GM12801 (cell line): ENCODE measurements around the gene COL20A1.

ENCODE experiments used
- CTCF ChIP-seq: IDR thresholded peaks from one replicate; pipeline ENCODE4 v1.5.1; 2011; ENCODE audit warnings: control low read depth; ENCODE audit not compliant: insufficient read length; ENCODE audit errors: extremely low read depth

The COL20A1 gene

GRCh38 chr20:63252284-63252711 lies 40.7 kb upstream of the COL20A1 start:
- no peak for TF ChIP-seq CTCF

GRCh38 chr20:63253065-63253437 lies 39.9 kb upstream of the COL20A1 start:
- TF ChIP-seq CTCF, result no peak

GRCh38 chr20:63253438-63254231 lies 39.4 kb upstream of the COL20A1 start:
- TF ChIP-seq CTCF, result no peak

- no peak for TF ChIP-seq CTCF
These were observed 38.8 kb upstream of the COL20A1 start, which contains the start of gene NKAIN4 for GRCh38 chr20:63254232-63254605. TSS of gene NKAIN4 (minus strand) at chr20:63254463. CDS start at chr20:63254450, 13 bp downstream.

- TF ChIP-seq CTCF, result no peak
These were observed 38.2 kb upstream of the COL20A1 start for GRCh38 chr20:63254606-63255384.

- TF ChIP-seq CTCF, result no peak
These were observed 36.9 kb upstream of the COL20A1 start for GRCh38 chr20:63255931-63256704.

GRCh38 chr20:63256954-63257353 lies 36.0 kb upstream of the COL20A1 start:
- no peak for TF ChIP-seq CTCF
